K562 (cell line): ENCODE results near the gene CD68. TPM values are rescaled to one million over a fixed set of nuclear protein-coding genes. Genes with fewer than 3 reads are reported as not detected.

Experiments
- ATAC-seq: fragments of 200-7000 bp; cut with Tn5 transposase; 3 replicates; pipeline ENCODE4 v1.9.1; 2020; ENCODE audit warnings: moderate library complexity
- BruUV-seq: library from RNA; stranded (reverse); fragments of 400-500 nt; replicated peaks from 2 replicates; lab custom pipeline; 2021; lab: Mats Ljungman, UMichigan
- CTCF ChIA-PET: fragments of 300-600 bp; formaldehyde crosslinking; extraction: SDS; loops from one replicate; lab custom pipeline; 2021; ENCODE audit warnings: low intra/inter-chr PET ratio; lab: Yijun Ruan, JAX
- POLR2A ChIA-PET: fragments of 300-600, 350-650 bp; sonication (Branson Sonifier 250); formaldehyde crosslinking; extraction: SDS; loops from one replicate; lab custom pipeline; 2021; ENCODE audit warnings: antibody characterized with exemption, inconsistent platforms; lab: Yijun Ruan, JAX
- DNase-seq, 4 experiments: peaks; one replicate each; pipeline versions ENCODE4 v3.0.0 to v3.0.0-alpha.2; 2011 to 2018; ENCODE audit warnings: low spot score in 3 of 4, mixed read lengths in 3 of 4; ENCODE audit errors: extremely low read depth in 1 of 4
- FAIRE-seq: peaks from 2 replicates; lab custom pipeline; 2011; peaks lifted over from hg19 to GRCh38; lab: Jason Lieb, UNC
- H2AFZ ChIP-seq: 2 replicates; pipeline ENCODE4 v1.6.0; 2011; ENCODE audit warnings: low read depth, low read length, control low read depth, inconsistent platforms
- H3K27ac ChIP-seq: fragments of 200-600 bp; 3 replicates; pipeline ENCODE4 v1.8.0; 2011; ENCODE audit warnings: low read depth, mild to moderate bottlenecking, control low read depth, inconsistent platforms, low read length, moderate library complexity, mixed read lengths; ENCODE audit errors: extremely low read depth
- H3K27me3 ChIP-seq, 2 experiments: fragments of 300-600 bp in 1 of 2; 2 replicates in 1 of 2; 3 replicates in 1 of 2; pipeline versions ENCODE4 v1.6.0 to v1.8.0; 2011; ENCODE audit warnings: inconsistent platforms in 2 of 2, low read length in 2 of 2, mild to moderate bottlenecking in 1 of 2, mixed read lengths in 1 of 2, moderate library complexity in 1 of 2; ENCODE audit not compliant: control insufficient read depth in 2 of 2, insufficient read depth in 2 of 2
- H3K36me3 ChIP-seq: fragments of 300-600 bp; 3 replicates; pipeline ENCODE4 v1.8.0; 2011; ENCODE audit warnings: mild to moderate bottlenecking, low read length, inconsistent platforms; ENCODE audit not compliant: control insufficient read depth, insufficient read depth
- H3K4me1 ChIP-seq, 2 experiments: fragments of 200-600 bp in 1 of 2; replicated peaks in 1 of 2; 2 replicates in 1 of 2; 3 replicates in 1 of 2; pipeline versions ENCODE4 v1.5.1 to v1.8.0; 2011; ENCODE audit warnings: inconsistent platforms in 2 of 2, low read length in 2 of 2, mild to moderate bottlenecking in 1 of 2, mixed read lengths in 1 of 2, moderate library complexity in 1 of 2; ENCODE audit not compliant: control insufficient read depth in 2 of 2, insufficient read depth in 2 of 2
- H3K4me2 ChIP-seq: 2 replicates; pipeline ENCODE4 v1.6.1; 2011; ENCODE audit warnings: low read length, control low read depth, inconsistent platforms, mixed read lengths; ENCODE audit not compliant: insufficient read depth
- H3K4me3 ChIP-seq: fragments of 200-600 bp; sonication (generic), shearing (Covaris generic); 2 replicates; pipeline ENCODE4 v1.5.1; 2016; ENCODE audit warnings: control low read depth, inconsistent platforms
- H3K79me2 ChIP-seq: fragments of 200-600 bp; 3 replicates; pipeline ENCODE4 v1.8.0; 2011; ENCODE audit warnings: low read length, inconsistent platforms; ENCODE audit not compliant: control insufficient read depth, insufficient read depth
- H3K9ac ChIP-seq, 2 experiments: 2 replicates each; pipeline versions ENCODE4 v1.6.0 to v1.6.1; 2011; ENCODE audit warnings: low read depth in 2 of 2, low read length in 2 of 2, control low read depth in 1 of 2, inconsistent platforms in 1 of 2, mild to moderate bottlenecking in 1 of 2, mixed read lengths in 1 of 2; ENCODE audit not compliant: insufficient read depth in 1 of 2
- H3K9me1 ChIP-seq: one replicate; pipeline ENCODE4 v1.6.0; 2011; ENCODE audit warnings: inconsistent platforms, mild to moderate bottlenecking, low read length, moderate library complexity; ENCODE audit not compliant: control insufficient read depth, insufficient read depth
- H3K9me3 ChIP-seq: replicated peaks from 2 replicates; pipeline ENCODE4 v1.5.1; 2011; ENCODE audit warnings: low read depth, low read length, inconsistent platforms; ENCODE audit not compliant: control insufficient read depth, insufficient read depth
- H4K20me1 ChIP-seq: replicated peaks from 2 replicates; pipeline ENCODE4 v1.6.1; 2011; ENCODE audit warnings: low read length, inconsistent platforms, mixed read lengths; ENCODE audit not compliant: control insufficient read depth, insufficient read depth
- FOXM1 ChIP-seq, 2 experiments: fragments of 450-650 bp in 1 of 2; sonication (generic) in 1 of 2; formaldehyde crosslinking in 1 of 2; IDR thresholded peaks; 2 replicates each; pipeline versions ENCODE4 v1.6.1 to v1.9.0; 2017 to 2022; ENCODE audit warnings: low read depth in 2 of 2, mild to moderate bottlenecking in 2 of 2, missing genetic modification reagents in 1 of 2, moderate library complexity in 1 of 2
- KAT7 ChIP-seq: sonication (generic); formaldehyde crosslinking; IDR thresholded peaks from 2 replicates; pipeline ENCODE4 v1.8.0; 2022; ENCODE audit warnings: missing genetic modification reagents, mild to moderate bottlenecking, borderline replicate concordance
- MGA ChIP-seq: fragments of 450-650 bp; IDR thresholded peaks from 2 replicates; pipeline ENCODE4 v1.6.1; 2016; ENCODE audit warnings: mild to moderate bottlenecking, moderate library complexity
- MTA3 ChIP-seq: fragments of 450-650 bp; formaldehyde crosslinking; IDR thresholded peaks from 2 replicates; pipeline ENCODE4 v1.6.1; 2017; ENCODE audit warnings: mild to moderate bottlenecking, borderline replicate concordance
- MYC ChIP-seq, 2 experiments: fragments of 250-450 bp in 1 of 2; sonication (Bioruptor Pico) in 1 of 2; IDR thresholded peaks; 2 replicates each; pipeline versions ENCODE4 v1.5.1 to v1.6.1; 2012 to 2021; ENCODE audit warnings: low read depth in 2 of 2, borderline replicate concordance in 1 of 2, improper control_type of control experiment in 1 of 2, low read length in 1 of 2, mild to moderate bottlenecking in 1 of 2, moderate library complexity in 1 of 2
- USF1 ChIP-seq: sonication (generic); formaldehyde crosslinking; IDR thresholded peaks from 2 replicates; pipeline ENCODE4 v1.9.0; 2022; ENCODE audit warnings: mild to moderate bottlenecking, missing genetic modification reagents
- WGBS: fragments of 100-300 bp; shearing (Covaris generic); methylation state at CpG from one replicate; pipeline ENCODE4 v1.1.6; 2016; ENCODE audit warnings: low coverage, mixed read lengths; ENCODE audit not compliant: insufficient coverage; ENCODE audit errors: missing lambda C conversion rate; 5-methylcytosine and 5-hydroxymethylcytosine counted together
- in situ Hi-C: fragments of 300-500 bp; cut with MboI; formaldehyde crosslinking; loops from 4 replicates; pipeline ENCODE4 v1.15.0; 2018; ENCODE audit warnings: inconsistent platforms, mixed read lengths
- intact Hi-C: fragments of 100-400 bp; cut with micrococcal nuclease; formaldehyde crosslinking; loops from 2 replicates; pipeline ENCODE4 v1.14.2; 2022
- polyA plus RNA-seq, 8 experiments: library from polyadenylated mRNA; depleted of rRNA in 4 of 8; stranded (reverse) in 5 of 8; unstranded in 3 of 8; fragments of >200 nt; fragmentation: Nextera tagmentation in 2 of 8; fragmentation: Illumina TruSeq in 1 of 8; extraction: Ambion mirVana in 2 of 8; extraction: Trizol in 1 of 8; gene quantifications; 2 replicates each; pipeline versions ENCODE4 v1.2.1 to v1.2.3, GENCODE V29; 2011 to 2014; ENCODE audit warnings: inconsistent platforms in 1 of 8, missing spikeins in 1 of 8
- total RNA-seq, 7 experiments: library from RNA; depleted of rRNA in 6 of 7; stranded (reverse); fragments of >200 nt in 6 of 7; fragmentation: Illumina TruSeq in 2 of 7; extraction: Trizol in 2 of 7; gene quantifications; 2 replicates each; pipeline versions ENCODE4 v1.2.1 to v1.2.3, GENCODE V29; 2011 to 2021; ENCODE audit warnings: low replicate concordance in 1 of 7

Gene CD68
- total and polyA plus RNA-seq, 9 of the 15 experiments (the other 6 are each of a cell fraction or from before 2014, with no cell fraction given) = 28.2 to 89.8 (median 37.7) TPM

GRCh38 chr17:7582396-7583252 lies 3.2 kb downstream of the CD68 start:
- H3K27me3 ChIP-seq = no peaks in the 10 kb centered on the region
- POLR2A ChIA-PET = interaction anchor here (1.2 to 3.4 kb wide), 3 partner anchors 10 to 104 kb away, joined by 7 to 46 read pairs (median 35); partner anchors contain the start of genes ATP1B2, TP53 and WRAP53
- H3K4me2 ChIP-seq = peak overlapping the region; percentile 94
- peak overlapping the region; percentile 47 for H3K4me3 ChIP-seq
- peaks cover 58 to 72% of the 10 kb centered on the region in 2 experiments for H3K4me1 ChIP-seq
- H3K27ac ChIP-seq = peak overlapping the region; percentile 99
- ATAC-seq (no peak), DNase-seq (no peak), FAIRE-seq (no peak)
- no TSS peak for BruUV-seq
- peak overlapping the region; percentile 96 to 98 for H3K9ac ChIP-seq
- 78% methylated on average over 8 of the region's 36 CpGs for WGBS
- in situ Hi-C loops (no loop called here), intact Hi-C loops (loop anchor here (5.0 kb wide), 1 partner anchor 35 kb away; no protein-coding TSS in a partner anchor)
- peaks cover 29% of the 10 kb centered on the region for H3K36me3 ChIP-seq
- no peaks in the 10 kb centered on the region for H3K9me3 ChIP-seq
- CTCF ChIA-PET = no interaction called here
- H3K9me1 ChIP-seq = no peaks in the 10 kb centered on the region
- H3K79me2 ChIP-seq = peaks cover 75% of the 10 kb centered on the region
- peak overlapping the region; percentile 98 for H2AFZ ChIP-seq
- H4K20me1 ChIP-seq = peaks cover 8% of the 10 kb centered on the region; the same call in 1 of the 2 replicates
- TF ChIP-seq FOXM1 (IDR thresholded peaks at IDR 0.05; ENCODE audit: low read depth) (no peak), FOXM1 (CRISPR knock-in tag; IDR thresholded peaks at IDR 0.05; ENCODE audit: low read depth) (peak; percentile 31; the same call in 1 of the 2 replicates), MGA (no peak), USF1 (peak; percentile 56), MTA3 (no peak), KAT7 (CRISPR knock-in tag) (0 out of 2 replicates have a peak, but pooled peaks have one; percentile 7), MYC (IDR thresholded peaks at IDR 0.05; ENCODE audit: low read depth, low read length) (no peak), MYC (CRISPR knock-in tag; IDR thresholded peaks at IDR 0.05; ENCODE audit: borderline replicate concordance, low read depth) (peak; percentile 73; the same call in 1 of the 2 replicates)
